Bone marrow (tissue), 2 donors: ENCODE data around the gene PMM2.

Source experiments
- DNase-seq, 2 donors: peaks; one replicate each; lab custom pipeline; 2025; lab: John Stamatoyannopoulos, UW

Gene PMM2

GRCh38 chr16:8851761-8852403 lies 54.2 kb downstream of the PMM2 start:
- no peak for DNase-seq

- no peak for DNase-seq
Observed at GRCh38 chr16:8852534-8852933, 54.9 kb downstream of the PMM2 start.

GRCh38 chr16:8853150-8853549 lies 55.5 kb downstream of the PMM2 start:
- no peak for DNase-seq

GRCh38 chr16:8853611-8854010 lies 56.0 kb downstream of the PMM2 start:
- no peak for DNase-seq

GRCh38 chr16:8854298-8854948 lies 56.8 kb downstream of the PMM2 start:
- no peak for DNase-seq

- DNase-seq: no peak
Observed at GRCh38 chr16:8855051-8855786, 57.6 kb downstream of the PMM2 start.

GRCh38 chr16:8855972-8856371 lies 58.3 kb downstream of the PMM2 start:
- DNase-seq: no peak

- no peak for DNase-seq
Observed at GRCh38 chr16:8858994-8859912, 61.6 kb downstream of the PMM2 start.

GRCh38 chr16:8859913-8860881 lies 62.6 kb downstream of the PMM2 start:
- DNase-seq: no peak

- no peak for DNase-seq
Observed at GRCh38 chr16:8861563-8862308, 64.1 kb downstream of the PMM2 start.

- DNase-seq: no peak
Observed at GRCh38 chr16:8862309-8863130, 64.9 kb downstream of the PMM2 start.

GRCh38 chr16:8863594-8864424 lies 66.2 kb downstream of the PMM2 start:
- no peak for DNase-seq

- DNase-seq: no peak
Observed at GRCh38 chr16:8864480-8865110, 67.0 kb downstream of the PMM2 start.

- DNase-seq: no peak
Observed at GRCh38 chr16:8865145-8865882, 67.7 kb downstream of the PMM2 start.

GRCh38 chr16:8866118-8866883 lies 68.7 kb downstream of the PMM2 start:
- no peak for DNase-seq

GRCh38 chr16:8866884-8867215 lies 69.2 kb downstream of the PMM2 start:
- DNase-seq: no peak
